ENCODE results near the gene RGS14. TPM values are rescaled to one million over a fixed set of nuclear protein-coding genes. Genes with fewer than 3 reads are reported as not detected.

Gene RGS14
- total RNA-seq, 1 experiment from 2014 or later: 9.4 TPM

- H3K4me2 ChIP-seq (ENCODE audit: low read length): no peak overlapping the region
- no peaks in the 10 kb centered on the region for H3K36me3 ChIP-seq (ENCODE audit: control insufficient read depth in 1 of 2, insufficient read depth in 2 of 2, low read length in 2 of 2)
- ChIA-PET CTCF (interaction anchor here (0.6 kb wide), 1 partner anchor 140 kb away, joined by 3 read pairs; no protein-coding TSS in a partner anchor), POLR2A (no interaction called here), RAD21 (ENCODE audit: low non-redundant PET in 1 of 2, low total read pairs in 2 of 2, uncharacterized antibody in 2 of 2, unreplicated experiment in 2 of 2) (no interaction called here)
- no TSS peak for BruUV-seq (replicated peaks)
- no peak overlapping the region for H3K9ac ChIP-seq (ENCODE audit: low read length)
- H3K27ac ChIP-seq (ENCODE audit: low read depth, low read length): no peak overlapping the region
- ATAC-seq (no peak), DNase-seq (ENCODE audit: low read depth, low spot score) (no peak)
- H3K4me1 ChIP-seq (ENCODE audit: control insufficient read depth in 1 of 2, insufficient read depth in 2 of 2, low read length in 2 of 2): peaks cover 6 to 34% of the 10 kb centered on the region in 2 experiments; a peak in 3 of 4 replicates
- intact Hi-C loops (cut with micrococcal nuclease): loop anchor here (5.0 kb wide), 1 partner anchor 71 kb away; no protein-coding TSS in a partner anchor
- H2AFZ ChIP-seq (ENCODE audit: low read depth, low read length, poor library complexity, severe bottlenecking): no peak overlapping the region
- H3K9me2 ChIP-seq (ENCODE audit: insufficient read depth): no peaks in the 10 kb centered on the region
- no peak overlapping the region for H3K4me3 ChIP-seq (replicated peaks in 1 of 2; ENCODE audit: low read depth in 1 of 2, low read length in 2 of 2)
- TF ChIP-seq ATF3 (IDR thresholded peaks at IDR 0.05) (no peak), JUND (IDR thresholded peaks at IDR 0.05) (no peak), RAD21 (IDR thresholded peaks at IDR 0.05; ENCODE audit: low read depth) (no peak), ELF1 (IDR thresholded peaks at IDR 0.05; ENCODE audit: borderline replicate concordance, low read depth) (no peak), YY1 (IDR thresholded peaks at IDR 0.05; ENCODE audit: extremely low read depth, insufficient replicate concordance, low read depth, low read length) (no peak), POLR2AphosphoS5 (IDR thresholded peaks at IDR 0.05; ENCODE audit: low read depth, low read length) (no peak), REST (IDR thresholded peaks at IDR 0.05; ENCODE audit: low read depth) (no peak), MAX (IDR thresholded peaks at IDR 0.05) (no peak), SP1 (IDR thresholded peaks at IDR 0.05; ENCODE audit: low read depth) (no peak)
- no peaks in the 10 kb centered on the region for H3K27me3 ChIP-seq (ENCODE audit: insufficient read depth, low read length)
- H3K79me2 ChIP-seq (ENCODE audit: insufficient read depth, low read length): no peaks in the 10 kb centered on the region
- no peaks in the 10 kb centered on the region for H3K9me3 ChIP-seq (ENCODE audit: control insufficient read depth in 1 of 2, insufficient read depth in 1 of 2, low read depth in 1 of 2, low read length in 2 of 2)
- H4K20me1 ChIP-seq (ENCODE audit: insufficient read depth): no peaks in the 10 kb centered on the region
These were observed 41.7 kb upstream of the RGS14 start for GRCh38 chr5:177316005-177316404.

Measured in HCT116 (cell line).